Psoas muscle (tissue), 8 donors: ENCODE measurements around the gene ALDH1A2. TPM values are rescaled to one million over a fixed set of nuclear protein-coding genes. Genes with fewer than 3 reads are reported as not detected.

Source experiments
- ATAC-seq, 4 donors: fragments of 200-7000 bp; cut with Tn5 transposase; one replicate each; pipeline ENCODE4 v1.9.1; 2020; ENCODE audit warnings: moderate library complexity in 3 of 4, mild to moderate bottlenecking in 2 of 4
- DNase-seq, 2 donors: peaks; one replicate each; pipeline ENCODE4 v3.0.0-alpha.2; 2020
- H3K27ac ChIP-seq: fragments of 200-600 bp; one replicate; pipeline ENCODE4 v1.8.0; 2022
- H3K27me3 ChIP-seq, 3 donors: fragments of 200-600 bp in 1 of 3; one replicate each; pipeline versions ENCODE4 v1.6.1 to v1.8.0; 2013 to 2022; ENCODE audit warnings: low read length in 2 of 3, mild to moderate bottlenecking in 2 of 3, moderate library complexity in 1 of 3; ENCODE audit not compliant: insufficient read depth in 3 of 3
- H3K36me3 ChIP-seq, 2 donors: fragments of 200-600 bp in 1 of 2; one replicate each; pipeline versions ENCODE4 v1.6.1 to v1.8.0; 2013 to 2022; ENCODE audit warnings: low read depth in 1 of 2, mild to moderate bottlenecking in 1 of 2, moderate library complexity in 1 of 2; ENCODE audit not compliant: insufficient read depth in 1 of 2
- H3K4me1 ChIP-seq: fragments of 200-600 bp; one replicate; pipeline ENCODE4 v1.8.0; 2022
- H3K4me3 ChIP-seq: fragments of 200-600 bp; one replicate; pipeline ENCODE4 v1.8.0; 2022; ENCODE audit warnings: mild to moderate bottlenecking
- H3K9me3 ChIP-seq: fragments of 200-600 bp; one replicate; pipeline ENCODE4 v1.8.0; 2022
- WGBS, 3 donors: extraction: QIAGEN DNeasy Blood & Tissue Kit; methylation state at CpG; one replicate each; pipeline versions ENCODE4 v1.1.6 to v1.1.7; 2013; 5-methylcytosine and 5-hydroxymethylcytosine counted together
- intact Hi-C, 2 donors: fragments of 100-400 bp; cut with DNase I; formaldehyde crosslinking; loops; one replicate each; pipeline versions ENCODE4 v1.11.0 to v1.14.2; 2022
- polyA plus RNA-seq, 3 donors: library from polyadenylated mRNA; stranded (reverse); fragments of 200-250 nt; gene quantifications; one replicate each; pipeline ENCODE4 v1.2.3, GENCODE V29; 2013
- total RNA-seq, 4 donors: library from RNA; stranded (reverse); fragmentation: NEBNext Ultra II Directional in 2 of 4; extraction: Animal tissue kit (Norgen Biotek cat#: 25700) in 2 of 4; gene quantifications; one replicate each; pipeline versions ENCODE4 v1.2.1 to v1.2.4, GENCODE V29; 2021 to 2023
- TF ChIP-seq, protein P1 (sequence below): fragments of 200-600 bp; IDR thresholded peaks from one replicate; pipeline ENCODE4 v1.8.0; 2022; ENCODE audit warnings: antibody characterized with exemption
- donor health status: healthy with polysubstance abuse.
- donor health status: DM: no; HTN: no; CAD: no; lungs with moderate emphysema.
- donor health status: Bipolar disorder and iron deficiency.
- donor health status: healthy.
- donor health status: DM: yes; HTN: yes; CAD: no.
- donor health status: DM: no; HTN: no; CAD: no.
- donor health status: DM: no; HTN: no; CAD: no.
- donor health status: DM: yes; HTN: yes; CAD: no.

Gene ALDH1A2
- total and polyA plus RNA-seq, 7 donors = 0.74 to 4.7 (median 2.5) TPM

DNA sequence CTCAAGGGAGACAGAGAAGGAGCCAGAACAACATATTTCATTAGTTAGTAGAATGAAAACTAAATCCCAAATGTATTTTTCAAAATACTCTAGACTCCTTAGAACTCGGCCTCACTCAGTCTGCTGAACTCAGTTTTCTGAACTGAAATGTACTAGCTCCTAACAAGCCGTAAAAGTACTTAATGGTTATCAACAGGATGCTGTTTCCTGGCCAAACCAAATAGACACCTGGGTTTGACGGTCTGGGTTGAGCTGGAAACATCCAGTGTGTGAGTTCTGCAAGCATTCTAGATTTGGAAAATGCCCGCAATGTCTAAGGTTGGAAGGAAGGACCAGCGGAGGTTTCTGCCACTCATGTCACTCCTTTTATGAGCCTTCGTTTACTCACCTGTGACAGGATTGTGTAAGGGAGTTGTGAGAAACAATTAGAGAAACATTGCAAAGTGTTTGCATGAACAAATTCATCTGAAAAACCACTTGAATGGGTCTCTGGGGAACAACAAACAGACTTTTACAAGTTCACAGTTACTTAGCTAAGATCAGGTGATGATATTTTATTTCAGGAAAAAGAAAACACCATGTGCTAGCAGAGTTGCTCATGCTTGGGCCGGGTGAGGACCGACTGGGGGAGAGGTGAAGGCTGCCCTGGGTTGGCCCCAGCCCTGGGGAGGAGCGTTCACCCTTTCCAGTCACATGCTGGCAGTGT is 151.0 kb downstream of the ALDH1A2 start:
- intact Hi-C loops = no loop called here
- ATAC-seq = peak in 1 of 4 donors; percentile 41
- no peaks in the 10 kb centered on the region for H3K27me3 ChIP-seq
- no peak for DNase-seq
- TF ChIP-seq, protein P1, sequence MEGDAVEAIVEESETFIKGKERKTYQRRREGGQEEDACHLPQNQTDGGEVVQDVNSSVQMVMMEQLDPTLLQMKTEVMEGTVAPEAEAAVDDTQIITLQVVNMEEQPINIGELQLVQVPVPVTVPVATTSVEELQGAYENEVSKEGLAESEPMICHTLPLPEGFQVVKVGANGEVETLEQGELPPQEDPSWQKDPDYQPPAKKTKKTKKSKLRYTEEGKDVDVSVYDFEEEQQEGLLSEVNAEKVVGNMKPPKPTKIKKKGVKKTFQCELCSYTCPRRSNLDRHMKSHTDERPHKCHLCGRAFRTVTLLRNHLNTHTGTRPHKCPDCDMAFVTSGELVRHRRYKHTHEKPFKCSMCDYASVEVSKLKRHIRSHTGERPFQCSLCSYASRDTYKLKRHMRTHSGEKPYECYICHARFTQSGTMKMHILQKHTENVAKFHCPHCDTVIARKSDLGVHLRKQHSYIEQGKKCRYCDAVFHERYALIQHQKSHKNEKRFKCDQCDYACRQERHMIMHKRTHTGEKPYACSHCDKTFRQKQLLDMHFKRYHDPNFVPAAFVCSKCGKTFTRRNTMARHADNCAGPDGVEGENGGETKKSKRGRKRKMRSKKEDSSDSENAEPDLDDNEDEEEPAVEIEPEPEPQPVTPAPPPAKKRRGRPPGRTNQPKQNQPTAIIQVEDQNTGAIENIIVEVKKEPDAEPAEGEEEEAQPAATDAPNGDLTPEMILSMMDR = no peak
- no peaks in the 10 kb centered on the region for H3K9me3 ChIP-seq
- 63 to 64% (median 63%) methylated on average over 9 of the region's 9 CpGs for WGBS, 3 donors
- no peak overlapping the region for H3K27ac ChIP-seq
- no peaks in the 10 kb centered on the region for H3K4me1 ChIP-seq
- H3K4me3 ChIP-seq = no peak overlapping the region
- no peaks in the 10 kb centered on the region for H3K36me3 ChIP-seq

DNA sequence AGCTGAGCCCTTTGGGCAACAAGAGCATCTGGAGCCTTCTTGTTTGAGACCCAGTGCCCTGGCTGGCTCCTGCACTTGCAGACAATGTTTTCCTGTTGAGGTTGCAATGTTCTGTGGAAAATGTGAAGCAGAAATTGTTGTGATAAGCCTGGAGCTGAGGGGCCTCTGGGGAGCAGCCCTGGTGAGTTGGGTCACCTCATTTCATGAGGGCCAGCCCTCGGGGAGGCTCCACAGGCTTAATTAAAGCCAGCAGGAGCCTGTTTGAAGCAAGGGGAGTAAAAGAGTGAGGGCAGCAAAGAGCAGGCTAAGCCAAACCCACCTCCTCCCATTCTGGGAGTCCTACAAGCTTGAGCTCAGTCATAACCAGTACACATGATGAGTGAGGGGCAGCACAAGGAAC is 154.3 kb downstream of the ALDH1A2 start:
- H3K4me3 ChIP-seq = no peak overlapping the region
- H3K27me3 ChIP-seq = peaks cover 0 to 1% (median 0%) of the 10 kb centered on the region in 3 donors
- 24 to 45% (median 30%) methylated on average over 1 of the region's 1 CpG for WGBS, 3 donors
- DNase-seq (peak in 1 of 2 donors; percentile 68), ATAC-seq (no peak)
- intact Hi-C loops = no loop called here
- H3K36me3 ChIP-seq = no peaks in the 10 kb centered on the region
- H3K4me1 ChIP-seq = no peaks in the 10 kb centered on the region
- H3K27ac ChIP-seq = no peak overlapping the region
- TF ChIP-seq, protein P1 = no peak
- H3K9me3 ChIP-seq = no peaks in the 10 kb centered on the region

DNA sequence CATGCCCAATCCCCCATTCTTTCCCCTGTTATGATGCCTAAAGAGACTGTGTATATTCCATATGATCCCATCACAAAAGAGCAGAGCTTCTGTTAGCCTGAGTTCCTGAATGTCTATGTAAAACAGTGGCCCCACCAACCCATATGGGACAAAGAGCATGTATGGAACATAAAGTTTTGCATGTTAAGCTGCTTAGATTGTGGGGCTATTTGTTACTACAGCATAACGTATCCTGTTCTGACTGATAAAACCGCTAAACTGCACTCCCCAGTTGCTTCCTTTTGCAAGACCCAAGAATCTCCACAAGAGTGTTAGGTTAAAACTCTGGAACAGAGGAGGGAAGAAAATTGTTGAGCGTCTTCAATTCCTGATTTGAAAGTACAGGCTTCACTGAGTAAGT is 154.8 kb downstream of the ALDH1A2 start:
- WGBS, 3 donors = 89 to 99% (median 91%) methylated on average over 3 of the region's 3 CpGs
- intact Hi-C loops = no loop called here

DNA sequence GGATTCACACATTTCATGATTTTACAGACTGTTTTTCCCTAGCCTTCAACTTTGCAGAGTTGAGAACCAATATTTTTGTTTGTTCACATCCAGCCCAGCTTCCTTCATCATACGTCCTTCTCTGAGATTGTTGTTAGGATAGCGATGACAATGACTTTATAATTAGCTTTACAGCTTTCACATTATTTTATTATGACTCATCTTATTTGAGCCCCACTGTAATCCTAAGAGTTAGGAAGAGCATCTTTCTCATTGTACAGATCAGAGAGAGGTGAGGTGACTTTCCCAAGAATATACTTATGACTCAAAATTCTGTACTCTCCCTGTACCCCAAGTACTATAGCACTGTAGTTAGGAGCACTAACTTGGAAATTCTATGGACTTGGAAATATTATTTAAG is 156.1 kb downstream of the ALDH1A2 start:
- H3K4me1 ChIP-seq = no peaks in the 10 kb centered on the region
- intact Hi-C loops = no loop called here
- H3K27me3 ChIP-seq = peaks cover 0 to 1% (median 0%) of the 10 kb centered on the region in 3 donors
- TF ChIP-seq, protein P1 = no peak
- H3K27ac ChIP-seq = no peak overlapping the region
- DNase-seq = no peak
- 40 to 68% (median 48%) methylated on average over 2 of the region's 2 CpGs for WGBS, 3 donors
- no peak overlapping the region for H3K4me3 ChIP-seq
- H3K9me3 ChIP-seq = no peaks in the 10 kb centered on the region
- H3K36me3 ChIP-seq = no peaks in the 10 kb centered on the region
- no peak for ATAC-seq

More for the DNA sequence above, 154.8 kb downstream of the ALDH1A2 start:
- Histone ChIP-seq H3K4me1 (no peaks in the 10 kb centered on the region), H3K36me3 (no peaks in the 10 kb centered on the region), H3K4me3 (no peak overlapping the region), H3K27me3 (peaks cover 0 to 1% (median 0%) of the 10 kb centered on the region in 3 donors), H3K9me3 (no peaks in the 10 kb centered on the region), H3K27ac (no peak overlapping the region)
- no peak for DNase-seq
- ATAC-seq = no peak
- TF ChIP-seq, protein P1 = no peak

GRCh38 chr15:57903626-57904025 is 161.9 kb downstream of the ALDH1A2 start:
- 21 to 36% (median 27%) methylated on average over 1 of the region's 1 CpG for WGBS, 3 donors
- Histone ChIP-seq H3K27me3 (peaks cover 0 to 1% (median 0%) of the 10 kb centered on the region in 3 donors), H3K27ac (no peak overlapping the region), H3K4me1 (no peaks in the 10 kb centered on the region), H3K4me3 (no peak overlapping the region), H3K36me3 (no peaks in the 10 kb centered on the region), H3K9me3 (no peaks in the 10 kb centered on the region)
- TF ChIP-seq, protein P1 = no peak
- no peak for ATAC-seq
- intact Hi-C loops = no loop called here
- no peak for DNase-seq
